Activated naive CD4-positive, alpha-beta T cell treated with anti-CD3 and anti-CD28 coated beads, Interleukin-2, amount 50 U/mL, for 24 hours (primary cell): ENCODE data around the gene TREML1.
A peak's percentile ranks its signal among the peaks of the same experiment; 100 is the strongest.

ENCODE experiments used
- H3K27ac Mint-ChIP-seq: one replicate; pipeline ENCODE4 v1.8.0; 2021; ENCODE audit warnings: mild to moderate bottlenecking, mixed read lengths
- H3K27me3 Mint-ChIP-seq: one replicate; pipeline ENCODE4 v1.8.0; 2021; ENCODE audit warnings: mixed read lengths
- H3K36me3 Mint-ChIP-seq: one replicate; pipeline ENCODE4 v1.8.0; 2021; ENCODE audit warnings: mixed read lengths
- H3K4me1 Mint-ChIP-seq: one replicate; pipeline ENCODE4 v1.8.0; 2021; ENCODE audit warnings: mixed read lengths
- H3K4me3 Mint-ChIP-seq: one replicate; pipeline ENCODE4 v1.8.0; 2021; ENCODE audit warnings: mild to moderate bottlenecking, mixed read lengths
- H3K9me3 Mint-ChIP-seq: one replicate; pipeline ENCODE4 v1.8.0; 2021; ENCODE audit warnings: mixed read lengths

TREML1 gene

GRCh38 chr6:41162687-41163418, 8.7 kb upstream of the TREML1 start, which contains the start of gene TREM2:
Gene TREM2, minus strand, starts transcription at chr6:41163116. Its CDS starts 34 bp downstream, at chr6:41163082.
- Mint-ChIP-seq H3K4me1 (no peaks in the 10 kb centered on the region), H3K27ac (no peak within 1 kb of the TSS), H3K36me3 (no peaks in the 10 kb centered on the region), H3K9me3 (no peaks in the 10 kb centered on the region), H3K27me3 (no peaks in the 10 kb centered on the region), H3K4me3 (no peak within 1 kb of the TSS)

GRCh38 chr6:41161851-41162552, 7.9 kb upstream of the TREML1 start:
- H3K27me3 Mint-ChIP-seq = no peaks in the 10 kb centered on the region
- no peaks in the 10 kb centered on the region for H3K4me1 Mint-ChIP-seq
- H3K9me3 Mint-ChIP-seq = no peaks in the 10 kb centered on the region
- no peaks in the 10 kb centered on the region for H3K36me3 Mint-ChIP-seq
- H3K27ac Mint-ChIP-seq = no peak overlapping the region
- no peak overlapping the region for H3K4me3 Mint-ChIP-seq

DNA sequence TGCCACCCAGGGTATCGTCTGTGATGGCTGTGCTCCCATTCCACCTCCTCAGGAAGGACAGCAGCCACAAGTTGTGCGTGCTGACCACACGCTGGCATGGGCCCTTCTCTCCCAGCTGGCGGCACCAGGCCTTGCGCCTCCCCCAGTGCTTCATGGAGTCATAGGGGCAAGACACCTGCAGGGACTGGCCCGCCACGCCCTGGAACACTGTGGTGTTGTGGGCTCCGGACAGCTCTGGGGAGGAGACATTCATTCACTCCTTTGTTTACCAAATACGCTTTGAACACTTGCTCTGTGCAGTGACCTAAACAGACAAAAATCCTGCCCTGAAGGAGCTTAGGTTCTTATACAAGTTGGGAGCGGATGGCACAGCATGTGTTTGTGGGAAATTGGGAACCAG, 7.2 kb upstream of the TREML1 start:
- no peaks in the 10 kb centered on the region for H3K36me3 Mint-ChIP-seq
- H3K27me3 Mint-ChIP-seq = no peaks in the 10 kb centered on the region
- no peaks in the 10 kb centered on the region for H3K4me1 Mint-ChIP-seq
- no peak overlapping the region for H3K27ac Mint-ChIP-seq
- no peak overlapping the region for H3K4me3 Mint-ChIP-seq
- H3K9me3 Mint-ChIP-seq = no peaks in the 10 kb centered on the region

GRCh38 chr6:41160933-41161332, 6.8 kb upstream of the TREML1 start:
- H3K27ac Mint-ChIP-seq = no peak overlapping the region

DNA sequence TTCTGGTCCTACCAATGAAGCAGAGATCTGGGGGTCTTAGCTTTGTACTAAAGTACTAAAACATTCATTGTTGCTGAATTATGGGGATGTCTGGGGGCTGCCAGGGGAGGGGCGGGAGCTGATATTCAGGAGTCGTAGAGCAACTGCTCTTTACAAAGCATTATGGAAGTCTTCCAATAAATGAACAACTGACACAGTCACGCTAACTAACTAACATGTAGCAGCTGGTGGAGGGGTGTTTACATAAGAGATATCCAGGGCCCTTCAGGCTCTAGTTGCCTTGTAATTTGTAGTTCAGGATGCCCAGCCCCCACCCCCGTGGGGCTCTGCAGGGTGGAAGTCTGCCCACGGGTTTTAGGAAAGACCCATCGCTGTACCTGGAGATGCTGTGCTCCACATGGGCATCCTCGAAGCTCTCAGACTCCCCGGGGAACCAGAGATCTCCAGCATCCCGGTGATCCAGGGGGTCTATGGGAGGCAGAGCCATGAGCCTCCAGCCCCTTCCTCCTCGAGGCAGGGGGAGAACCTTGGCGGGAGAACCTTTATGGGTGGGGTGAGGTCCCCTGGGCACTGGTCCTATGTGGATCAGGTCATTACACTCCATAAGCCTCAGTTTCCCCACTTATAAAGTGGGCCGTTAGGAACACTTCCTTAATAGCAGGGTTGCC, 5.4 kb upstream of the TREML1 start:
- H3K4me1 Mint-ChIP-seq = no peaks in the 10 kb centered on the region
- H3K9me3 Mint-ChIP-seq = no peaks in the 10 kb centered on the region
- no peaks in the 10 kb centered on the region for H3K27me3 Mint-ChIP-seq
- no peak overlapping the region for H3K27ac Mint-ChIP-seq
- no peak overlapping the region for H3K4me3 Mint-ChIP-seq
- H3K36me3 Mint-ChIP-seq = no peaks in the 10 kb centered on the region

More at GRCh38 chr6:41160933-41161332, 6.8 kb upstream of the TREML1 start:
- no peaks in the 10 kb centered on the region for H3K4me1 Mint-ChIP-seq
- H3K9me3 Mint-ChIP-seq = no peaks in the 10 kb centered on the region
- H3K36me3 Mint-ChIP-seq = no peaks in the 10 kb centered on the region
- H3K27me3 Mint-ChIP-seq = no peaks in the 10 kb centered on the region
- H3K4me3 Mint-ChIP-seq = no peak overlapping the region

DNA sequence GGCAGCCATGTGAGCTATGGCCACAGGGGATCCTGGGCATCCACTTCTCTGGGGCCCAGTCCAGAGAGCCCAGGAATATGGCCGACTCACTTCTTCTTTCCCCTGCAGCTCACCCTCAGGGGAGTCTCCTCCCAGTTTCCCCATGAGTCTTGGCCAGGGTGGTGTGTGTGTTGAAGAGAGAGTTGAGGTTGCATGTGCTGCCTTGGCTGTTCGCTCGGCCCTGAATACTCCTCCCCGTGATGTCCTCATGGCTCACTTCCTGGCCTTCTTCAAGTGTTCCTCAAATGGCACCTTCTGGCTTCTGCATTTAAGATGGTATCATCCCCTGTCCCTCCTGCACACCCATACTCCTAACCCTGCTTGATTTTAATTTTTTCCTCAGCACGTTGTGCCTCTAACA, 3.2 kb upstream of the TREML1 start:
- H3K9me3 Mint-ChIP-seq = no peaks in the 10 kb centered on the region
- no peak overlapping the region for H3K4me3 Mint-ChIP-seq
- H3K4me1 Mint-ChIP-seq = peaks cover 5% of the 10 kb centered on the region

DNA sequence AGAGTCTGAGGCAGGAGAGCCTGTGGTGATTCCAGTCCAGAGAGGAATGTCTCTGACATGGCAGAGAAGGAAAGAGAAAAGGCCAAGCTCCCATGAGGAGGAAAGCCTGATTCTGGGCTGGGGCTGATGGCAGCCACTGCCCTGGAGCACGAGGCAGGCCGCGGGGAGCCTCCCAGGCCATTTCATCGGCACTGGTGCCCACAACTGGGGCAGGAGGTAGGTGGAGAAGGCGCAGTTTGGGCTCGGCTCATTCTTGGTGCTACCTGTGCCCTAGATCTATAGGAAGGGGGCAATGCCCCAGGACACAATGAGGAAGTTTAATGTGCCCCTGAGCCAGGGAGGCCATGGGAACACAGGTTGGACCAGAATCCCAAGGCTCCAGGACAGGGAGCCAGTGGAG, 2.6 kb upstream of the TREML1 start:
- H3K4me3 Mint-ChIP-seq = no peak overlapping the region
- H3K27me3 Mint-ChIP-seq = no peaks in the 10 kb centered on the region
- no peaks in the 10 kb centered on the region for H3K36me3 Mint-ChIP-seq
- H3K9me3 Mint-ChIP-seq = no peaks in the 10 kb centered on the region
- H3K4me1 Mint-ChIP-seq = peaks cover 5% of the 10 kb centered on the region
- no peak overlapping the region for H3K27ac Mint-ChIP-seq

More for the DNA sequence above, 3.2 kb upstream of the TREML1 start:
- no peaks in the 10 kb centered on the region for H3K27me3 Mint-ChIP-seq
- no peaks in the 10 kb centered on the region for H3K36me3 Mint-ChIP-seq
- no peak overlapping the region for H3K27ac Mint-ChIP-seq

GRCh38 chr6:41156001-41156400, 1.9 kb upstream of the TREML1 start:
- no peak overlapping the region for H3K27ac Mint-ChIP-seq
- no peak overlapping the region for H3K4me3 Mint-ChIP-seq
- no peaks in the 10 kb centered on the region for H3K27me3 Mint-ChIP-seq
- peaks cover 11% of the 10 kb centered on the region for H3K4me1 Mint-ChIP-seq
- H3K9me3 Mint-ChIP-seq = no peaks in the 10 kb centered on the region
- no peaks in the 10 kb centered on the region for H3K36me3 Mint-ChIP-seq

GRCh38 chr6:41155132-41155805, 1.1 kb upstream of the TREML1 start:
- H3K4me3 Mint-ChIP-seq = no peak overlapping the region
- H3K27me3 Mint-ChIP-seq = no peaks in the 10 kb centered on the region
- H3K36me3 Mint-ChIP-seq = no peaks in the 10 kb centered on the region
- peaks cover 11% of the 10 kb centered on the region for H3K4me1 Mint-ChIP-seq
- H3K9me3 Mint-ChIP-seq = no peaks in the 10 kb centered on the region
- no peak overlapping the region for H3K27ac Mint-ChIP-seq

- Mint-ChIP-seq H3K27ac (no peak overlapping the region), H3K9me3 (no peaks in the 10 kb centered on the region), H3K4me1 (peaks cover 16% of the 10 kb centered on the region), H3K27me3 (no peaks in the 10 kb centered on the region), H3K36me3 (peaks cover 2% of the 10 kb centered on the region), H3K4me3 (no peak overlapping the region)
These were observed 696 bp downstream of the TREML1 start for GRCh38 chr6:41153451-41153850.

GRCh38 chr6:41150671-41151070, 3.5 kb downstream of the TREML1 start:
- Mint-ChIP-seq H3K4me1 (peaks cover 28% of the 10 kb centered on the region), H3K9me3 (peaks cover under 1% of the 10 kb centered on the region), H3K27ac (peak overlapping the region; percentile 5), H3K4me3 (no peak overlapping the region), H3K36me3 (peaks cover 2% of the 10 kb centered on the region), H3K27me3 (no peaks in the 10 kb centered on the region)

DNA sequence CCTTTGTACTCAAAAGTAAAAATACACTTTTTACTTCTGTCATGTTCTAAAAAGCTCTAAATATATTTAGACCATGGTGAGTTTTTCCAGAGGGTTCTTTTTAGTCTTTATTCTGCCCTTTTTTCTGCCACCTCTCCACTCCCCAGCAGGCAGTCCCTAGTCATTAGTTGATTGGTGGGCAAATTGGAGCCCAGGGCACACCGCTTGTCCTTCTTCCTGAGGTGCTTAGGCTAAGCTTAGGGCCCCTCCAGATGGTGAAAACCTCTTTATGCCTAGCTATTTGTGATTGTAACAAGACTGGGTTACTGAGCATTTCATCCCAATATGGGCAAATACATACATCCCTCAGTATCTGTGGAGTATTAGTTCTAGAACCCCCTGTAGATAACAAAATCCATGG, 6.2 kb downstream of the TREML1 start:
- Mint-ChIP-seq H3K36me3 (peaks cover 8% of the 10 kb centered on the region), H3K4me3 (no peak overlapping the region), H3K4me1 (peaks cover 23% of the 10 kb centered on the region)

GRCh38 chr6:41136911-41137310, 17.2 kb downstream of the TREML1 start:
- Mint-ChIP-seq H3K4me1 (no peaks in the 10 kb centered on the region), H3K27ac (no peak overlapping the region), H3K36me3 (peaks cover 18% of the 10 kb centered on the region), H3K9me3 (no peaks in the 10 kb centered on the region), H3K4me3 (no peak overlapping the region), H3K27me3 (no peaks in the 10 kb centered on the region)

More for the DNA sequence above, 6.2 kb downstream of the TREML1 start:
- peaks cover 7% of the 10 kb centered on the region for H3K9me3 Mint-ChIP-seq
- no peaks in the 10 kb centered on the region for H3K27me3 Mint-ChIP-seq
- peak overlapping the region; percentile 5 for H3K27ac Mint-ChIP-seq

DNA sequence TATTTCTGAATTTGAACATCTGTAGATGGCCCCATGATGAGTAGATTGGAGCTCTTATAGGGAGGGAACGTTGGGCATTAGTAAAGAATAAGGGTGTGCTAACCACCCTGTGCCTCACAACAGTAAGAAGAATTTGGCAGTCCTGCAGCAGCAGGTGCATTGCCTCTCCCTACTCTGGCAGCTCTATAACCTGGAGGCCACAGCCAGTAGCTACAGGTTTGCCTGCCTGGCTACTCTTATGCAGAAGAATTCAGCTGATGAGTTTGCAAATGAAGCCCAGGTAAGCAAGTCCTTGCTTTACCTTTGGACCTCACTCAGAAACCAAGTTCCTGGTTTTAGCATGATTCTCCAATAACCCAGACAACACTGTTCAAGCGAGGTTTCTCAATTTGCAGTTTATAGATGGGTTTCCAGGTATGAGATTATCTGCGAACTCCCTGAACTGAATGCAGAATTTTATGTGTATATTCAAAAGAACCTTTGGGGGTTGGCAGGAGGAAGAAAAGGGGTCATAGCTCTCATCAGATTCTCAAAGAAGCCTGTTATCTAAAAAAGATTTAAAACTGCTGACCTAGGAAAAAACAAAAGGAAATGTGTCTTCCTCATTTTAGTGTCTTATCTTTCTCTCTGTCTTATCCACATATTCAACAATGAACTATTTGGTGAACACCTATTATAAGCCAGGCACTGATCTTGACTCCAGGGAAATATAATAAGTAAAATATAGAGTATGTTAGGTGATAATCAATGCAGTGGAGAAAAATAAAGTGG, 18.9 kb downstream of the TREML1 start:
- Mint-ChIP-seq H3K27me3 (no peaks in the 10 kb centered on the region), H3K9me3 (no peaks in the 10 kb centered on the region), H3K27ac (no peak overlapping the region), H3K4me1 (no peaks in the 10 kb centered on the region), H3K4me3 (no peak overlapping the region), H3K36me3 (peaks cover 15% of the 10 kb centered on the region)

- no peak overlapping the region for H3K4me3 Mint-ChIP-seq
- H3K36me3 Mint-ChIP-seq = peaks cover 15% of the 10 kb centered on the region
- H3K27ac Mint-ChIP-seq = no peak overlapping the region
- H3K9me3 Mint-ChIP-seq = no peaks in the 10 kb centered on the region
- no peaks in the 10 kb centered on the region for H3K27me3 Mint-ChIP-seq
- H3K4me1 Mint-ChIP-seq = no peaks in the 10 kb centered on the region
These were observed 21.9 kb downstream of the TREML1 start for GRCh38 chr6:41132254-41132653.
